ENCODE data around the gene NUP54. TPM values are rescaled to one million over a fixed set of nuclear protein-coding genes. Genes with fewer than 3 reads are reported as not detected.
A peak's percentile ranks its signal among the peaks of the same experiment; 100 is the strongest.

Gene NUP54
- total and polyA plus RNA-seq, 8 donors, result 9.3 to 87.6 (median 17.9) TPM

DNA sequence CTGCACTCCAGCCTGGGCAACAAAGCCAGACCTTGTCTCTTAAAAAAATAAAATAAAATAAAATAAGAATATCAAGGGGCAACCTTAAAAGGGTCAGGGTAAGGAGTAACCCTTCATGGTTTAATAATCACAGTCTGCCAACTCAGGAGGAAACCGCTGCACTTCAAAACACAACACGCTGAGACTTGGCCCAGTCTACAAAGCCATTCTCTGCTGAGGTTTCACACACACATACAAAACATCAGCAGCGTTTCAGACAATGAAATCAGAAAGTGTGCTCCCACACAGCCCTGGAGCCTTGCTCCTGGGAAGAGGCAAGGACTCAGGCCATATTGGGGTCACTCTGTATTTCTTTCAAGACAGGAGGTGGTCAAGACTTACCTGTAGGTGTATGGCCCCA lies 47.1 kb upstream of the NUP54 start:
- H3K9me3 ChIP-seq, result no peaks in the 10 kb centered on the region
- peaks cover 62 to 88% (median 73%) of the 10 kb centered on the region in 4 donors for H3K4me1 ChIP-seq
- TF ChIP-seq POLR2AphosphoS5 (IDR thresholded peaks at IDR 0.05), result no peak
- no peak for TF ChIP-seq POLR2A (IDR thresholded peaks at IDR 0.05)
- TF ChIP-seq EP300 (IDR thresholded peaks at IDR 0.05), result no peak
- no peak for TF ChIP-seq CTCF (IDR thresholded peaks at IDR 0.05)
- no peaks in the 10 kb centered on the region for H3K27me3 ChIP-seq
- H3K27ac ChIP-seq, result peak overlapping the region; percentile 26 to 84 (median 81)
- peaks cover 11 to 50% (median 47%) of the 10 kb centered on the region in 4 donors for H3K36me3 ChIP-seq
- DNase-seq, result no peak
- no peak overlapping the region for H3K4me3 ChIP-seq
- WGBS, 5 donors, result 30 to 51% (median 40%) methylated on average over 3 of the region's 3 CpGs
- intact Hi-C loops (cut with DNase I; ENCODE audit: low total_unique reads), result no loop called here

- Histone ChIP-seq H3K4me1 (peaks cover 52 to 80% (median 63%) of the 10 kb centered on the region in 4 donors), H3K27me3 (no peaks in the 10 kb centered on the region), H3K36me3 (peaks cover 11 to 57% (median 53%) of the 10 kb centered on the region in 4 donors), H3K4me3 (no peak overlapping the region), H3K27ac (peak overlapping the region in 4 of 5 donors; percentile 62 to 84 (median 82)), H3K9me3 (no peaks in the 10 kb centered on the region)
- 29 to 52% (median 37%) methylated on average over 2 of the region's 2 CpGs for WGBS, 5 donors
- DNase-seq, result no peak
- intact Hi-C loops (cut with DNase I; ENCODE audit: low total_unique reads), result no loop called here
- TF ChIP-seq POLR2A (IDR thresholded peaks at IDR 0.05), result no peak
- TF ChIP-seq EP300 (IDR thresholded peaks at IDR 0.05), result no peak
- peak in 1 of 3 donors; percentile 58 for TF ChIP-seq POLR2AphosphoS5 (IDR thresholded peaks at IDR 0.05)
Observed at GRCh38 chr4:76194325-76194724, 46.1 kb upstream of the NUP54 start.

DNA sequence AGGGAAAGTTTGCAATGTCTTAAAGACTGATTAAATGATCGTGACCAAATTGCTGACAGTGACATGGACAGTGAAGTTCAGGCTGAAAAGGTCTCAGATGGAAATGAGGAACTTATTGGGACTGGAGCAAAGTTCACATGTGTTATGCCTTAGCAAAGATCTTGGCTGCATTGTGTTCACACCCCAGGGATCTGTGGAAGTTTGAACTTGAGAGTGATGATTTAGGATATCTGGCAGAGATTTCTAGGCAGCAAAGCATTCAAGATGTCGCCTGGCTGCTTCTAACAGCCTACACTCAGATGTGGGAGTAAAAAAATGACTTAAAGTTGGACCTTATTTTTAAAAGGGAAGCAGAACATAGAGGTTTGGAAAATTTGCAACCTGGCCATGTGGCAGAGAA lies 44.0 kb upstream of the NUP54 start:
- Histone ChIP-seq H3K9me3 (no peaks in the 10 kb centered on the region), H3K36me3 (peaks cover 11 to 66% (median 60%) of the 10 kb centered on the region in 4 donors), H3K4me1 (peaks cover 46 to 80% (median 59%) of the 10 kb centered on the region in 4 donors), H3K4me3 (no peak overlapping the region), H3K27me3 (no peaks in the 10 kb centered on the region), H3K27ac (peak overlapping the region in 2 of 5 donors; percentile 82 to 84)
- intact Hi-C loops (cut with DNase I; ENCODE audit: low total_unique reads), result no loop called here
- 88 to 98% (median 96%) methylated on average over 2 of the region's 2 CpGs for WGBS, 5 donors
- no peak for TF ChIP-seq POLR2AphosphoS5 (IDR thresholded peaks at IDR 0.05)
- no peak for TF ChIP-seq CTCF (IDR thresholded peaks at IDR 0.05)
- TF ChIP-seq EP300 (IDR thresholded peaks at IDR 0.05), result no peak
- TF ChIP-seq POLR2A (IDR thresholded peaks at IDR 0.05), result no peak
- DNase-seq, result no peak

DNA sequence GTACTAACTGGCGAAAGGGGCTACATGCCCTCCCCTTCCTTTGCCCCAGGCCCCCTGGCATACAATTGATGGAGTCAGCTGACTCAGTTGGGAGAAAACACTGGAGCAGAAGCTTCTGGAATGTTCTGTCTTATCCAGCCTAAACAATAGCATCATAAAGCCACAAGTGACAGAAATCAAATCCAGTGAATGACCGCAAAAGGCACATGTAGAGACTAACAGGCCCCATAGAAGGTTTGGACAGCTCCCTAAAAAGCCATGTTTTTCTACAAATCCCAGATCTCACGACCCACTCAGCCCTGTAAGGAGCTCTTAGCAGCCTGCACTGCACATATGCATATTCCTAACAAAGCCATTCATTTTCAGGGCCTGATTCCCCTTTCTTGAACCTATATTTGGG lies 40.4 kb upstream of the NUP54 start:
- Histone ChIP-seq H3K4me3 (no peak overlapping the region), H3K9me3 (no peaks in the 10 kb centered on the region), H3K4me1 (peaks cover 23 to 67% (median 47%) of the 10 kb centered on the region in 4 donors), H3K36me3 (peaks cover 12 to 58% (median 48%) of the 10 kb centered on the region in 4 donors), H3K27ac (peak overlapping the region in 4 of 5 donors; percentile 37 to 47 (median 43)), H3K27me3 (no peaks in the 10 kb centered on the region)
- TF ChIP-seq POLR2AphosphoS5 (IDR thresholded peaks at IDR 0.05) (peak in 1 of 3 donors; percentile 4), CTCF (IDR thresholded peaks at IDR 0.05) (no peak), POLR2A (IDR thresholded peaks at IDR 0.05) (no peak), EP300 (IDR thresholded peaks at IDR 0.05) (no peak)
- intact Hi-C loops (cut with DNase I; ENCODE audit: low total_unique reads), result loop anchor here (10.0 kb wide), 1 partner anchor 56 kb away; no protein-coding TSS in a partner anchor
- WGBS, 5 donors, result 75 to 89% (median 77%) methylated on average over 3 of the region's 3 CpGs
- DNase-seq, result no peak

- Histone ChIP-seq H3K4me1 (peaks cover 23 to 65% (median 45%) of the 10 kb centered on the region in 4 donors), H3K4me3 (no peak overlapping the region), H3K27me3 (no peaks in the 10 kb centered on the region), H3K36me3 (peaks cover 10 to 54% (median 44%) of the 10 kb centered on the region in 4 donors), H3K27ac (peak overlapping the region in 4 of 5 donors; percentile 37 to 47 (median 43)), H3K9me3 (no peaks in the 10 kb centered on the region)
- TF ChIP-seq POLR2AphosphoS5 (IDR thresholded peaks at IDR 0.05) (no peak), EP300 (IDR thresholded peaks at IDR 0.05) (no peak)
- intact Hi-C loops (cut with DNase I; ENCODE audit: low total_unique reads), result loop anchor here (10.0 kb wide), 1 partner anchor 57 kb away; no protein-coding TSS in a partner anchor
- DNase-seq, result no peak
Observed at GRCh38 chr4:76188149-76188548, 40.0 kb upstream of the NUP54 start.
